HEK293 (cell line): ENCODE data around the gene CAPN8.

ENCODE experiments used
- ATF2 ChIP-seq: fragments of 450-650 bp; formaldehyde crosslinking; IDR thresholded peaks from 2 replicates; pipeline ENCODE4 v1.5.1; 2016; ENCODE audit warnings: missing biosample characterization, missing genetic modification characterization, low read depth
- PRDM1 ChIP-seq: fragments of 450-650 bp; formaldehyde crosslinking; IDR thresholded peaks from 2 replicates; pipeline ENCODE4; 2016; ENCODE audit warnings: missing biosample characterization, missing genetic modification characterization
- PRDM2 ChIP-seq: fragments of 450-650 bp; formaldehyde crosslinking; IDR thresholded peaks from 2 replicates; pipeline ENCODE4 v1.5.1; 2016; ENCODE audit warnings: missing biosample characterization, missing genetic modification characterization, borderline replicate concordance
- REPIN1 ChIP-seq: fragments of 450-650 bp; formaldehyde crosslinking; IDR thresholded peaks from 2 replicates; pipeline ENCODE4 v1.5.1; 2017; ENCODE audit warnings: missing biosample characterization, missing genetic modification characterization, low read depth
- SP2 ChIP-seq: fragments of 450-650 bp; formaldehyde crosslinking; IDR thresholded peaks from 2 replicates; pipeline ENCODE4 v1.5.1; 2016; ENCODE audit warnings: missing biosample characterization, missing genetic modification characterization
- SP7 ChIP-seq: fragments of 450-650 bp; formaldehyde crosslinking; IDR thresholded peaks from 2 replicates; pipeline ENCODE4 v1.5.1; 2016; ENCODE audit warnings: missing biosample characterization, missing genetic modification characterization
- ZFP3 ChIP-seq: fragments of 450-650 bp; formaldehyde crosslinking; IDR thresholded peaks from 2 replicates; pipeline ENCODE4 v1.5.1; 2016; ENCODE audit warnings: low read depth, missing biosample characterization, missing genetic modification characterization
- ZNF23 ChIP-seq: fragments of 450-650 bp; formaldehyde crosslinking; IDR thresholded peaks from 2 replicates; pipeline ENCODE4 v1.5.1; 2016; ENCODE audit warnings: missing biosample characterization, missing genetic modification characterization, borderline replicate concordance
- ZNF302 ChIP-seq: fragments of 450-650 bp; formaldehyde crosslinking; IDR thresholded peaks from 2 replicates; pipeline ENCODE4 v1.5.1; 2016; ENCODE audit warnings: missing biosample characterization, missing genetic modification characterization, low read depth
- ZNF426 ChIP-seq: fragments of 450-650 bp; formaldehyde crosslinking; IDR thresholded peaks from 2 replicates; pipeline ENCODE4 v1.5.1; 2017; ENCODE audit warnings: missing biosample characterization, missing genetic modification characterization, mild to moderate bottlenecking, inconsistent platforms, moderate library complexity
- ZNF549 ChIP-seq: fragments of 450-650 bp; IDR thresholded peaks from 2 replicates; pipeline ENCODE4 v1.5.1; 2018; ENCODE audit warnings: missing biosample characterization, missing genetic modification characterization, mild to moderate bottlenecking, inconsistent platforms, moderate library complexity
- ZNF610 ChIP-seq: fragments of 450-650 bp; formaldehyde crosslinking; IDR thresholded peaks from 2 replicates; pipeline ENCODE4 v1.5.1; 2016; ENCODE audit warnings: missing biosample characterization, missing genetic modification characterization, borderline replicate concordance
- ZNF830 ChIP-seq: fragments of 450-650 bp; IDR thresholded peaks from 2 replicates; pipeline ENCODE4 v1.5.0; 2018; ENCODE audit warnings: missing biosample characterization, missing genetic modification characterization, low read depth, mild to moderate bottlenecking, moderate library complexity
- TF ChIP-seq, protein P1 (sequence below): fragments of 450-650 bp; formaldehyde crosslinking; IDR thresholded peaks from 2 replicates; pipeline ENCODE4 v1.5.1; 2016; ENCODE audit warnings: missing biosample characterization, missing genetic modification characterization
- TF ChIP-seq, protein P2 (sequence below): fragments of 450-650 bp; IDR thresholded peaks from 2 replicates; pipeline ENCODE4 v1.5.1; 2018; ENCODE audit warnings: missing biosample characterization, missing genetic modification characterization
- TF ChIP-seq, protein P3 (sequence below): fragments of 450-650 bp; formaldehyde crosslinking; IDR thresholded peaks from 2 replicates; pipeline ENCODE4 v1.5.1; 2016; ENCODE audit warnings: missing biosample characterization, missing genetic modification characterization

The CAPN8 gene

GRCh38 chr1:223684488-223684792, 18.9 kb upstream of the CAPN8 start (continued):
- no peak for TF ChIP-seq ZFP3
- TF ChIP-seq, protein P1, sequence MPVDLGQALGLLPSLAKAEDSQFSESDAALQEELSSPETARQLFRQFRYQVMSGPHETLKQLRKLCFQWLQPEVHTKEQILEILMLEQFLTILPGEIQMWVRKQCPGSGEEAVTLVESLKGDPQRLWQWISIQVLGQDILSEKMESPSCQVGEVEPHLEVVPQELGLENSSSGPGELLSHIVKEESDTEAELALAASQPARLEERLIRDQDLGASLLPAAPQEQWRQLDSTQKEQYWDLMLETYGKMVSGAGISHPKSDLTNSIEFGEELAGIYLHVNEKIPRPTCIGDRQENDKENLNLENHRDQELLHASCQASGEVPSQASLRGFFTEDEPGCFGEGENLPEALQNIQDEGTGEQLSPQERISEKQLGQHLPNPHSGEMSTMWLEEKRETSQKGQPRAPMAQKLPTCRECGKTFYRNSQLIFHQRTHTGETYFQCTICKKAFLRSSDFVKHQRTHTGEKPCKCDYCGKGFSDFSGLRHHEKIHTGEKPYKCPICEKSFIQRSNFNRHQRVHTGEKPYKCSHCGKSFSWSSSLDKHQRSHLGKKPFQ (tag by site-specific recombination): no peak
- no peak for TF ChIP-seq SP2 (tag by site-specific recombination)
- no peak for TF ChIP-seq ZNF610
- TF ChIP-seq, protein P2, sequence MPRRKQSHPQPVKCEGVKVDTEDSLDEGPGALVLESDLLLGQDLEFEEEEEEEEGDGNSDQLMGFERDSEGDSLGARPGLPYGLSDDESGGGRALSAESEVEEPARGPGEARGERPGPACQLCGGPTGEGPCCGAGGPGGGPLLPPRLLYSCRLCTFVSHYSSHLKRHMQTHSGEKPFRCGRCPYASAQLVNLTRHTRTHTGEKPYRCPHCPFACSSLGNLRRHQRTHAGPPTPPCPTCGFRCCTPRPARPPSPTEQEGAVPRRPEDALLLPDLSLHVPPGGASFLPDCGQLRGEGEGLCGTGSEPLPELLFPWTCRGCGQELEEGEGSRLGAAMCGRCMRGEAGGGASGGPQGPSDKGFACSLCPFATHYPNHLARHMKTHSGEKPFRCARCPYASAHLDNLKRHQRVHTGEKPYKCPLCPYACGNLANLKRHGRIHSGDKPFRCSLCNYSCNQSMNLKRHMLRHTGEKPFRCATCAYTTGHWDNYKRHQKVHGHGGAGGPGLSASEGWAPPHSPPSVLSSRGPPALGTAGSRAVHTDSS: 0 out of 2 replicates have a peak, but pooled peaks have one; percentile 2
- TF ChIP-seq, protein P3, sequence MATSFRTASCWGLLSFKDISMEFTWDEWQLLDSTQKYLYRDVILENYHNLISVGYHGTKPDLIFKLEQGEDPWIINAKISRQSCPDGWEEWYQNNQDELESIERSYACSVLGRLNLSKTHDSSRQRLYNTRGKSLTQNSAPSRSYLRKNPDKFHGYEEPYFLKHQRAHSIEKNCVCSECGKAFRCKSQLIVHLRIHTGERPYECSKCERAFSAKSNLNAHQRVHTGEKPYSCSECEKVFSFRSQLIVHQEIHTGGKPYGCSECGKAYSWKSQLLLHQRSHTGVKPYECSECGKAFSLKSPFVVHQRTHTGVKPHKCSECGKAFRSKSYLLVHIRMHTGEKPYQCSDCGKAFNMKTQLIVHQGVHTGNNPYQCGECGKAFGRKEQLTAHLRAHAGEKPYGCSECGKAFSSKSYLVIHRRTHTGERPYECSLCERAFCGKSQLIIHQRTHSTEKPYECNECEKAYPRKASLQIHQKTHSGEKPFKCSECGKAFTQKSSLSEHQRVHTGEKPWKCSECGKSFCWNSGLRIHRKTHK: no peak
- no peak for TF ChIP-seq ZNF302
- no peak for TF ChIP-seq ZNF549
- no peak for TF ChIP-seq REPIN1 (tag by site-specific recombination)
- TF ChIP-seq ZNF426 (tag by site-specific recombination): no peak
- no peak for TF ChIP-seq SP7 (tag by site-specific recombination)
- no peak for TF ChIP-seq ZNF830 (tag by site-specific recombination)
- no peak for TF ChIP-seq PRDM1 (tag by site-specific recombination)
- TF ChIP-seq ZNF23 (tag by site-specific recombination): no peak
- TF ChIP-seq PRDM2: no peak
- 0 out of 2 replicates have a peak, but pooled peaks have one; percentile 4 for TF ChIP-seq ATF2 (tag by site-specific recombination)
- TF ChIP-seq, all 188 proteins: peak for 3
